ENCODE measurements around the gene PCSK5.

PCSK5 gene

DNA sequence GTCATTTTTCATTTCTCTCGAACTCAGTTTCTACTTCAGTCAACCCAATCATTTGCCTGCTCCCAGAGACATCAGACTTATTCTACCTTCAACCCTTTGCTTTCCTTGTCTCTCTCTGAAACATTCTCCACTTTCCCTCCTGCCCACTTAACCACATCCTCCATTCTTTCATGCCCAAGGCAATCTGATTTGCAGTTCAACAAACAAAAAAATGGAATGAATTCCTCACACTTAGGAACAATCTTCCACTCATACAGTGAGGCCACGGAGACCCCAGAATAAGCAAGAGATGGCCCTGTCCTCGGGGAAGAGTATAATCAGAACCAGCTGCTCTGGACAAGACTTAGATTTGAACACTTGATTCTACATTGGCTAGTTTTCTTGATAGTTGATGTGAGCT, 323.3 kb downstream of the PCSK5 start:
- no peaks in the 10 kb centered on the region for H3K27me3 ChIP-seq (ENCODE audit: control insufficient read depth, insufficient read depth, low read length)
- H3K36me3 ChIP-seq (ENCODE audit: control insufficient read depth, insufficient read depth, low read length): no peaks in the 10 kb centered on the region
- no peaks in the 10 kb centered on the region for H3K4me1 ChIP-seq (ENCODE audit: control insufficient read depth, insufficient read depth, low read length)
- no peak overlapping the region for H3K4me3 ChIP-seq (ENCODE audit: low read length)
- no peak overlapping the region for H3K9ac ChIP-seq (ENCODE audit: low read length)
- H3K27ac ChIP-seq (ENCODE audit: low read depth, low read length): no peak overlapping the region

- no peaks in the 10 kb centered on the region for H3K36me3 ChIP-seq (ENCODE audit: control insufficient read depth, insufficient read depth, low read length)
- no peak overlapping the region for H3K4me3 ChIP-seq (ENCODE audit: low read length)
- no peaks in the 10 kb centered on the region for H3K27me3 ChIP-seq (ENCODE audit: control insufficient read depth, insufficient read depth, low read length)
- no peaks in the 10 kb centered on the region for H3K4me1 ChIP-seq (ENCODE audit: control insufficient read depth, insufficient read depth, low read length)
- H3K9ac ChIP-seq (ENCODE audit: low read length): no peak overlapping the region
- no peak overlapping the region for H3K27ac ChIP-seq (ENCODE audit: low read depth, low read length)
These were observed 324.6 kb downstream of the PCSK5 start for GRCh38 chr9:76215066-76215465.

GRCh38 chr9:76216161-76216649, 325.7 kb downstream of the PCSK5 start:
- no peak overlapping the region for H3K4me3 ChIP-seq (ENCODE audit: low read length)
- no peaks in the 10 kb centered on the region for H3K36me3 ChIP-seq (ENCODE audit: control insufficient read depth, insufficient read depth, low read length)
- H3K27me3 ChIP-seq (ENCODE audit: control insufficient read depth, insufficient read depth, low read length): no peaks in the 10 kb centered on the region
- no peak overlapping the region for H3K27ac ChIP-seq (ENCODE audit: low read depth, low read length)
- H3K9ac ChIP-seq (ENCODE audit: low read length): no peak overlapping the region
- H3K4me1 ChIP-seq (ENCODE audit: control insufficient read depth, insufficient read depth, low read length): no peaks in the 10 kb centered on the region

DNA sequence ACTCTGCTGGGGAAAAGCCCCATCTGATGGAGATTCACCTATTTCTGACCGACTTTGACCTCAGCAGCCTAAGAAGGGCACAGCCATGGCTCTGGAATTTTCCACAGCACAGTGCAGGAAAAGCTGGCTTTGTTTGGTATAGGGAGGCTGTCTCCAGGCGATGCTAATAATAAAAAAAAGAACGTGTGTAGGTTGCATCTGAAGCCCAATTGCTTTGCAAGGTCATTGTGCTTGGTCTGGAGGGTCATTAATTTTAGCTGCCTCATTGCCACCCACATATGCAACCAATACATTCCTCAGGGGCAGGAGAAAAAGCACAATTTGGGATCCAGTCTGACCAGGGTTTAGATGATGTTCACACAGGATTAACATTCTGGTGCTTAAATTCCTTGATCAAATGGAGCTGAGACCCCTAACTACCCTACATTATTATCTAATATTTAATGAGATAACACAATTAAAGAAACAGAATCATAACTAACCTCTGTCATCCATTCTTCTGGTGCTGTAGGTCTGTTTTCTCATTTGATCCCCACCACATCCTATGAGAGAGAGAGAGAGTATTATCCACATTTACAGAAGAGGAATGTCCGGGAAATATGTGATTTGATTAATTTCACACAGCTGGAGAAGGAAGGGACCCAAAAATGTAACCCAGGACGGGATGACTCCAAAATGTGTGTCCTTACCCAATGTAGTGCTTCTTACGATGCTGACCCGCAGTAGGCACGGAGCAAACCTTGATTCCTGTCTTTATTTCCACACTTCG, 327.8 kb downstream of the PCSK5 start:
- H3K36me3 ChIP-seq (ENCODE audit: control insufficient read depth, insufficient read depth, low read length): no peaks in the 10 kb centered on the region
- H3K4me1 ChIP-seq (ENCODE audit: control insufficient read depth, insufficient read depth, low read length): no peaks in the 10 kb centered on the region
- no peak overlapping the region for H3K27ac ChIP-seq (ENCODE audit: low read depth, low read length)
- no peak overlapping the region for H3K9ac ChIP-seq (ENCODE audit: low read length)
- no peaks in the 10 kb centered on the region for H3K27me3 ChIP-seq (ENCODE audit: control insufficient read depth, insufficient read depth, low read length)
- no peak overlapping the region for H3K4me3 ChIP-seq (ENCODE audit: low read length)

- no peaks in the 10 kb centered on the region for H3K36me3 ChIP-seq (ENCODE audit: control insufficient read depth, insufficient read depth, low read length)
- H3K4me3 ChIP-seq (ENCODE audit: low read length): no peak overlapping the region
- no peak overlapping the region for H3K27ac ChIP-seq (ENCODE audit: low read depth, low read length)
- H3K27me3 ChIP-seq (ENCODE audit: control insufficient read depth, insufficient read depth, low read length): no peaks in the 10 kb centered on the region
- no peaks in the 10 kb centered on the region for H3K4me1 ChIP-seq (ENCODE audit: control insufficient read depth, insufficient read depth, low read length)
- no peak overlapping the region for H3K9ac ChIP-seq (ENCODE audit: low read length)
These were observed 328.5 kb downstream of the PCSK5 start for GRCh38 chr9:76218886-76219445.

- no peak overlapping the region for H3K27ac ChIP-seq (ENCODE audit: low read depth, low read length)
- H3K9ac ChIP-seq (ENCODE audit: low read length): no peak overlapping the region
- no peak overlapping the region for H3K4me3 ChIP-seq (ENCODE audit: low read length)
- no peaks in the 10 kb centered on the region for H3K4me1 ChIP-seq (ENCODE audit: control insufficient read depth, insufficient read depth, low read length)
- no peaks in the 10 kb centered on the region for H3K36me3 ChIP-seq (ENCODE audit: control insufficient read depth, insufficient read depth, low read length)
- no peaks in the 10 kb centered on the region for H3K27me3 ChIP-seq (ENCODE audit: control insufficient read depth, insufficient read depth, low read length)
These were observed 329.2 kb downstream of the PCSK5 start for GRCh38 chr9:76219560-76220151.

- Histone ChIP-seq H3K4me3 (ENCODE audit: low read length) (no peak overlapping the region), H3K36me3 (ENCODE audit: control insufficient read depth, insufficient read depth, low read length) (no peaks in the 10 kb centered on the region), H3K27ac (ENCODE audit: low read depth, low read length) (no peak overlapping the region), H3K9ac (ENCODE audit: low read length) (no peak overlapping the region), H3K4me1 (ENCODE audit: control insufficient read depth, insufficient read depth, low read length) (no peaks in the 10 kb centered on the region), H3K27me3 (ENCODE audit: control insufficient read depth, insufficient read depth, low read length) (no peaks in the 10 kb centered on the region)
These were observed 330.9 kb downstream of the PCSK5 start for GRCh38 chr9:76221423-76221822.

GRCh38 chr9:76223749-76224340, 333.4 kb downstream of the PCSK5 start:
- Histone ChIP-seq H3K4me1 (ENCODE audit: control insufficient read depth, insufficient read depth, low read length) (no peaks in the 10 kb centered on the region), H3K27ac (ENCODE audit: low read depth, low read length) (peak overlapping the region; percentile 0), H3K9ac (ENCODE audit: low read length) (no peak overlapping the region)

DNA sequence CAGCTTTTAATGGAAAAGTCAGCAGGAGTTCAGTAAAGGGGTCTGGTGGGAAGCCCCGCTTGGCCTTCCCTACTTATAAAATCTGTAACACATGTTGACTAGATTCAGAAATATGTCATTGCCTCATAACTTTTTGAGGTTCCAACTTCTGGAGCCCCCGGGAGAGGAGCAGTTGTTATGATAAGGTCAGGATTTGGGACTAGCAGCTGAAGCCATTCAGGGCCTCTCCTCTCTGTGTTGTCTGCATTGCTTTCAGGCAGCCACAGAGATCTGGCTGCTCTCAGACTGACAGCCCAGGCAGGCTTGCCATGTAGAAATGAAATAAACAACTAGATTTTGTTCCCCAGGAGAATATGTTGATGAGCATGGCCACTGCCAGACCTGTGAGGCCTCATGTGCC, 336.7 kb downstream of the PCSK5 start:
- Histone ChIP-seq H3K27me3 (ENCODE audit: control insufficient read depth, insufficient read depth, low read length) (no peaks in the 10 kb centered on the region), H3K27ac (ENCODE audit: low read depth, low read length) (no peak overlapping the region), H3K9ac (ENCODE audit: low read length) (no peak overlapping the region), H3K36me3 (ENCODE audit: control insufficient read depth, insufficient read depth, low read length) (no peaks in the 10 kb centered on the region), H3K4me3 (ENCODE audit: low read length) (no peak overlapping the region), H3K4me1 (ENCODE audit: control insufficient read depth, insufficient read depth, low read length) (no peaks in the 10 kb centered on the region)

More at GRCh38 chr9:76223749-76224340, 333.4 kb downstream of the PCSK5 start:
- Histone ChIP-seq H3K4me3 (ENCODE audit: low read length) (no peak overlapping the region), H3K27me3 (ENCODE audit: control insufficient read depth, insufficient read depth, low read length) (no peaks in the 10 kb centered on the region), H3K36me3 (ENCODE audit: control insufficient read depth, insufficient read depth, low read length) (no peaks in the 10 kb centered on the region)

- Histone ChIP-seq H3K4me3 (ENCODE audit: low read length) (no peak overlapping the region), H3K9ac (ENCODE audit: low read length) (no peak overlapping the region), H3K36me3 (ENCODE audit: control insufficient read depth, insufficient read depth, low read length) (no peaks in the 10 kb centered on the region), H3K27ac (ENCODE audit: low read depth, low read length) (no peak overlapping the region), H3K27me3 (ENCODE audit: control insufficient read depth, insufficient read depth, low read length) (no peaks in the 10 kb centered on the region), H3K4me1 (ENCODE audit: control insufficient read depth, insufficient read depth, low read length) (no peaks in the 10 kb centered on the region)
These were observed 340.5 kb downstream of the PCSK5 start for GRCh38 chr9:76231001-76231400.

DNA sequence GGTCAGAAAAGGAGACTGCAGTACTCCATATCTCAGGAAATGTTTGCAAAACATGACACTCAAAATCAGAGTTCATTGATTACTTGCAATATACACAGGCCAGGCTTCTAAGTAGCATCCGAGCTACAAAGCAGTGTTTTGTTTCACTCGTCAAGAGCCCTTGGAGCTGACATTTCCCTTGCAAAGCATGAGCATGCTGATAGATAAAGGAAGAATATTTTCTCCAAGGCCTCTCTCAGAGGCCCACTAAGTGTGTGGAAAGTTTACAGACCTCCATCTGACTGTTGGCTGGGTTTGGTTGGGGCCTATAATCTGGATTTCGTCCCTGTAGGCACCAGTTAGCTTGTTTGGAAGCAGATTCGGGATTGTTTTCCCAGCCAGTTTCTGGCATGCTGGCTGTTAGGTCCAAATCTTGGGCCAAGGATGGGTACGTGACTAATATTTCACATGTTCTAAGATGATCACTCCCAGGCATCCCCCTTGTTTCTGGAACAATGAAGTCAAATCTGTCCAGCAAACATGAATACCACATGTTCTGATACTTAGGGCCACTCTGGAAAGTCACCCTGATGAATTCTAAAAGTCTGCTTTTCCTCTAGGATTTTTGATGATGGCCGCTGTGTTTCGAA, 342.5 kb downstream of the PCSK5 start:
- Histone ChIP-seq H3K4me3 (ENCODE audit: low read length) (no peak overlapping the region), H3K4me1 (ENCODE audit: control insufficient read depth, insufficient read depth, low read length) (no peaks in the 10 kb centered on the region), H3K36me3 (ENCODE audit: control insufficient read depth, insufficient read depth, low read length) (no peaks in the 10 kb centered on the region), H3K27me3 (ENCODE audit: control insufficient read depth, insufficient read depth, low read length) (no peaks in the 10 kb centered on the region), H3K9ac (ENCODE audit: low read length) (no peak overlapping the region), H3K27ac (ENCODE audit: low read depth, low read length) (no peak overlapping the region)

GRCh38 chr9:76240578-76240977, 350.1 kb downstream of the PCSK5 start:
- Histone ChIP-seq H3K4me1 (ENCODE audit: control insufficient read depth, insufficient read depth, low read length) (no peaks in the 10 kb centered on the region), H3K36me3 (ENCODE audit: control insufficient read depth, insufficient read depth, low read length) (no peaks in the 10 kb centered on the region), H3K27ac (ENCODE audit: low read depth, low read length) (no peak overlapping the region), H3K9ac (ENCODE audit: low read length) (no peak overlapping the region), H3K27me3 (ENCODE audit: control insufficient read depth, insufficient read depth, low read length) (no peaks in the 10 kb centered on the region), H3K4me3 (ENCODE audit: low read length) (no peak overlapping the region)

Data from rectal smooth muscle tissue (tissue), 1 donor.